ENCODE measurements around the gene DOCK9. TPM values are rescaled to one million over a fixed set of nuclear protein-coding genes. Genes with fewer than 3 reads are reported as not detected.

The DOCK9 gene
- total and polyA plus RNA-seq, 9 donors: 31.0 to 75.3 (median 45.4) TPM

DNA sequence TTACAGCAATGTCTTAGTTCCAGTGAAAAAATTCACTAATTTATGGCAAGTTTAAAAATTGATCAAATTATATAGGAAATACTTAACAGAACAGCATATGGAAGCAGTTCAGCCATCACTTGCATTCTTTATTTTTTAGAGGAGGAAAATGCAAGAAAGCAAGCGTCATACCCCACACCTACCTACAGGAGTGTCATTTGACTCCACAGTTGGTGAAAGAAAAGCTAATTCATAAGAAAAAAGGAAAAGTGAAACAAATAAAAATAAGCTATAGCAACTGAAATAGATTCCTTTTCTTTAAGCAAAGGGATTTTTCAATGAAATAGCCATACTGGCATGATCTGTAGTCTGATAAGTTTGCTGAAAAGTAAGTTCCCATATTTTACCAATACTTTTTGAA, 111.0 kb downstream of the DOCK9 start:
- TF ChIP-seq, protein P1, sequence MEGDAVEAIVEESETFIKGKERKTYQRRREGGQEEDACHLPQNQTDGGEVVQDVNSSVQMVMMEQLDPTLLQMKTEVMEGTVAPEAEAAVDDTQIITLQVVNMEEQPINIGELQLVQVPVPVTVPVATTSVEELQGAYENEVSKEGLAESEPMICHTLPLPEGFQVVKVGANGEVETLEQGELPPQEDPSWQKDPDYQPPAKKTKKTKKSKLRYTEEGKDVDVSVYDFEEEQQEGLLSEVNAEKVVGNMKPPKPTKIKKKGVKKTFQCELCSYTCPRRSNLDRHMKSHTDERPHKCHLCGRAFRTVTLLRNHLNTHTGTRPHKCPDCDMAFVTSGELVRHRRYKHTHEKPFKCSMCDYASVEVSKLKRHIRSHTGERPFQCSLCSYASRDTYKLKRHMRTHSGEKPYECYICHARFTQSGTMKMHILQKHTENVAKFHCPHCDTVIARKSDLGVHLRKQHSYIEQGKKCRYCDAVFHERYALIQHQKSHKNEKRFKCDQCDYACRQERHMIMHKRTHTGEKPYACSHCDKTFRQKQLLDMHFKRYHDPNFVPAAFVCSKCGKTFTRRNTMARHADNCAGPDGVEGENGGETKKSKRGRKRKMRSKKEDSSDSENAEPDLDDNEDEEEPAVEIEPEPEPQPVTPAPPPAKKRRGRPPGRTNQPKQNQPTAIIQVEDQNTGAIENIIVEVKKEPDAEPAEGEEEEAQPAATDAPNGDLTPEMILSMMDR (IDR thresholded peaks at IDR 0.05): no peak
- TF ChIP-seq POLR2A (IDR thresholded peaks at IDR 0.05) (no peak), EP300 (IDR thresholded peaks at IDR 0.05) (no peak)
- Histone ChIP-seq H3K9me3 (no peaks in the 10 kb centered on the region), H3K4me1 (ENCODE audit: insufficient read depth) (no peaks in the 10 kb centered on the region), H3K27ac (no peak overlapping the region), H3K4me3 (no peak overlapping the region), H3K36me3 (no peaks in the 10 kb centered on the region), H3K27me3 (no peaks in the 10 kb centered on the region)
- no peak for DNase-seq
- WGBS, 3 donors: 94 to 97% (median 95%) methylated on average over 1 of the region's 1 CpG
- intact Hi-C loops (cut with DNase I): no loop called here

DNA sequence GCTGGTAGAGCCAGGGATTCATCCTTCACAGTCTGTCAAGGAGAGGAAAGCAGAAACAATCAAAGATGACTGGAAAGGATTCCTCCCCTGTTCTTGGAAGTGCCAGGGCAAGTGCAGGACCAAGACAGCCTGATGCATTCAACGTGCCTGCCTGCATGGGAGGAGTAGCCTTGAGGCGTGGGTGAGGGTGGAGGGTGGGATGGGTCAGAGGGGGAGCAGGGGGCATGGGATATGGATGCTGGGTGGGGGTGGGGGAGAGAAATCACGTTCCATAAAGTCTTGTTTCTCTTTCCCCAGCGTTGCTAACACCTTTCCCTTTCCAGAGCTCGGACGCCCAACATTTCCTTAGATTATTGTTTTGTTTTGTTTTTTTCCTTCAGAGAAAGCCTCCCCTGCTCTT, 117.4 kb downstream of the DOCK9 start:
- H3K27me3 ChIP-seq: no peaks in the 10 kb centered on the region
- peaks cover 3% of the 10 kb centered on the region for H3K4me1 ChIP-seq (ENCODE audit: insufficient read depth)
- intact Hi-C loops (cut with DNase I): no loop called here
- TF ChIP-seq POLR2A (IDR thresholded peaks at IDR 0.05) (no peak), EP300 (IDR thresholded peaks at IDR 0.05) (no peak)
- TF ChIP-seq, protein P1 (IDR thresholded peaks at IDR 0.05): no peak
- H3K4me3 ChIP-seq: no peak overlapping the region
- DNase-seq: no peak
- H3K9me3 ChIP-seq: no peaks in the 10 kb centered on the region
- no peak overlapping the region for H3K27ac ChIP-seq
- H3K36me3 ChIP-seq: no peaks in the 10 kb centered on the region
- 7 to 26% (median 8%) methylated on average over 6 of the region's 6 CpGs for WGBS, 3 donors

DNA sequence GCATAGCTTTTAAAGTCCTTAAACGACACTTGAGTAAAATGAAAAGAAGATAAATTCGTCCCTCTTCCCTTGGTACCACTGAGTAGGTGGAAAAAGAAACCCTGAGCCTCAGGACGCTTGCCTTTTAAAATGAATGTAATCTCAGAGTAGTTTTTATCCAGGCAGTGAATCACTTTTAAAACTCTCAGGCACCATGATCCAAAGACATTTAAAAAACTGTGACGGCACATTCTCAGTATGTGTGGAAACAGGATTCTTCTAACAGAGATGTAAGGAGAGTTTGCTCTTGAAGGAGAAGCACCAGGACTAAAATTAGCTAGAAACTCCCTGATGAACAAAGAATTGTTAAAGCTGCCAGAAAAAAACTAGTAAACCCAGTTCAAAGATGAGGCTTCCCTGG, 119.7 kb downstream of the DOCK9 start:
- Histone ChIP-seq H3K4me1 (ENCODE audit: insufficient read depth) (peaks cover 3% of the 10 kb centered on the region), H3K27ac (no peak overlapping the region), H3K36me3 (no peaks in the 10 kb centered on the region), H3K27me3 (no peaks in the 10 kb centered on the region), H3K4me3 (no peak overlapping the region), H3K9me3 (no peaks in the 10 kb centered on the region)
- TF ChIP-seq POLR2A (IDR thresholded peaks at IDR 0.05): no peak
- TF ChIP-seq, protein P1 (IDR thresholded peaks at IDR 0.05): no peak
- TF ChIP-seq EP300 (IDR thresholded peaks at IDR 0.05): no peak
- 83 to 89% (median 87%) methylated on average over 4 of the region's 4 CpGs for WGBS, 3 donors
- intact Hi-C loops (cut with DNase I): no loop called here
- no peak for DNase-seq

DNA sequence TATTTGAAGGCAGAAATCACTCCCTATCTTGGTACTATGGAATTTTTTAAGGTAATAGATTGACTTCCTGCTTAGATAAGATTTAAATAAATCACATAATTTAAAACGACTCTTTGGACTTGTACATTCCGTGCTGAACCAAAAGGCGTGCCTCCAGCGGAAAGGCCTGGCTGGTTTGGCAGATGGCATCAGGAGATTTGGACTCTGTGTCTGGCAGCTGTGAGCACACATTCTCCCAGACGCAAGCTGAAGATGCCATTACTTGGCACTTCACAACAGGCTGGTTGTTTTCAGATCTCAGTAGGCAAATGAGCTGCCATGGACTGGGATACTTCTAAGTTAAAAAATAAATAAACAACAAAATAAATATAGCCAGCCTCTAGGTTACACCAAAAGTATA, 120.9 kb downstream of the DOCK9 start:
- H3K9me3 ChIP-seq: no peaks in the 10 kb centered on the region
- intact Hi-C loops (cut with DNase I): no loop called here
- no peaks in the 10 kb centered on the region for H3K27me3 ChIP-seq
- WGBS, 3 donors: 63 to 72% (median 70%) methylated on average over 5 of the region's 5 CpGs
- no peak overlapping the region for H3K27ac ChIP-seq
- TF ChIP-seq, protein P1 (IDR thresholded peaks at IDR 0.05): no peak
- TF ChIP-seq EP300 (IDR thresholded peaks at IDR 0.05) (no peak), POLR2A (IDR thresholded peaks at IDR 0.05) (no peak)
- H3K4me1 ChIP-seq (ENCODE audit: insufficient read depth): peaks cover 3% of the 10 kb centered on the region
- H3K4me3 ChIP-seq: no peak overlapping the region
- DNase-seq: no peak
- H3K36me3 ChIP-seq: no peaks in the 10 kb centered on the region

DNA sequence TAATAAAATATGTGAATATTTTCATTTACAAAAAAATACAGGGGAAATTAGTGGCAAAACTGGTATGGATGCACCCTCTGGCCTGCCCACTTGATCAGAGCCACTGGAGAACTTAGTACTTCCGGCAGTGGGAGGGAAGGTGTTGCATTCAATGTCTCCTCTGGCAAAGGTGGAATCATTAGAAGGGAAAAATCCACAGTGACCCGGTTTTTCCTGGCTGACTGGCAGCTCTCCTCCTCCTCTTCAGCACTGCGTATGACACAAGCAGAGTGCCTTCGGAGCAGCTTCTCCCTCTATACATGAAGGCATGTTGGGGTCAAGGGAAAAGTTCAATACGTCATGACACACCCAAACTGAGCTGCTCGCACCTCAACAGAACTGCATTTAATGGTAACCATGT, 123.4 kb downstream of the DOCK9 start:
- no peaks in the 10 kb centered on the region for H3K4me1 ChIP-seq (ENCODE audit: insufficient read depth)
- no peak overlapping the region for H3K4me3 ChIP-seq
- H3K9me3 ChIP-seq: no peaks in the 10 kb centered on the region
- no peak overlapping the region for H3K27ac ChIP-seq
- TF ChIP-seq EP300 (IDR thresholded peaks at IDR 0.05) (no peak), POLR2A (IDR thresholded peaks at IDR 0.05) (no peak)
- TF ChIP-seq, protein P1 (IDR thresholded peaks at IDR 0.05): no peak
- intact Hi-C loops (cut with DNase I): no loop called here
- DNase-seq: no peak
- H3K27me3 ChIP-seq: no peaks in the 10 kb centered on the region
- 85 to 87% (median 86%) methylated on average over 6 of the region's 6 CpGs for WGBS, 3 donors
- H3K36me3 ChIP-seq: no peaks in the 10 kb centered on the region

Measured in ovary (tissue), 9 donors.